SIG-M5 (cell line): ENCODE measurements around the gene SQSTM1.

ENCODE experiments used
- DNase-seq: peaks from one replicate; lab custom pipeline; 2025; lab: John Stamatoyannopoulos, UW

SQSTM1 gene

DNA sequence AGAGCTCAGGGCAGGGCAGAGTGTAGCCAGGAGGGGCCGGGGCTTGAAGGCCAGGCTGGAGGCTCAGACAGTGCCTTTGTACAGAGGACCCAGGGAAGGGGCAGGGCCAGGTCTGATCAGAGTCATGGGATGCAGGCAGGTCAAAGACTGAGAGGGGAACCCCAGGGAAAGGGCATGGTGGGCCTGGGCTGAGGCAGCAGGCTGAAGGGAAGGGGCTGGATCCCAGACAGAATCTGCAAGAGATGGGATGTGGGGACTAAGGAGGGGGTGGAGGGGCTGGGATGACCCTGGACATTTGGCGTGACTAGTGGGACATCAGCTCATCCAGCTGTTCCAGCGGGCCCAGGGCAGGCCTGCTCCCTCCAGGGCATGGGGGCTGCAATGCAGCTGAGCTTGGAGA is 53.4 kb downstream of the SQSTM1 start:
- no peak for DNase-seq

- no peak for DNase-seq
These were observed 54.0 kb downstream of the SQSTM1 start for GRCh38 chr5:179874536-179875292.

DNA sequence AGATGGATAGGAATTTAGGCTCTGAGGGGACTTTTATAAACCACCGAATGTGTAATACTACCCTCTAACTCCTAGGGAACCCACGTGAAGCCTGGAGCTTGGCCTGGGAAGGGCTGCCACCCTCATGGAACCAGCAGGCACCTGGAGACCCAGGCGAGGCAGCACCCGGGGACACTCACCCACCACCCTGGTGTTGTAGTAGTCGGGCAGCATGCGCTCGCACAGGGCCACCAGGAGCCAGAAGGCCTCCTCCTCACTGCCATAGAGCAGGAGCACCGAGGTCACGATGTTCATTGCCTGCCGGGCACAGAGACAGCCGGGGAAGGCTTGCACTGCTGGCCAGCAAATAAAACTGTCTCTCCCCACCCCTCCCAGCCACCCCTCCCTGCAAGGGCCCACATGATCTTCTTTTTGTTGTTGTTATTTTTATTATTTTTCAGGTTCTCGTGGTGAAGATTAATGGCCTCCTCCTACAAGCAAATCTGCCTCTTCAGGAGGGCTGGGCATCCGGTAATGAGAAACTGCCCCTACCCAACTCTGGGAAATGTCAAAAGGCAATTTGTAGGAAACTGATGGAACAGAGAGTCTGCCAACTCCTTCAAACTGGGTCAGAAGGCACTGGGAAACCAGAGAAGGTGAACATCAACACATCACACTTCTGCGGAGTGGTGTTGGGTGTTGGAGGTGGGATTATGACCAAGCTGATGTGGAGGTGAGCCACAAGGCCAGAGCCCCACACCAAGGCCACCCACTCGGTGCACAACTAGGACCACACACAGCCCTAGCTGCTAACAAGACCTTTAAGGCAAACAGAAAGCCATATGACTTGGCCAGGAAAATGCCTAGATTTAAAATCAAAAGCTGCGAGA is 55.3 kb downstream of the SQSTM1 start:
- no peak for DNase-seq

- DNase-seq: no peak
These were observed 55.9 kb downstream of the SQSTM1 start for GRCh38 chr5:179876610-179876952.

GRCh38 chr5:179878222-179879002 is 57.7 kb downstream of the SQSTM1 start:
- DNase-seq: no peak

DNA sequence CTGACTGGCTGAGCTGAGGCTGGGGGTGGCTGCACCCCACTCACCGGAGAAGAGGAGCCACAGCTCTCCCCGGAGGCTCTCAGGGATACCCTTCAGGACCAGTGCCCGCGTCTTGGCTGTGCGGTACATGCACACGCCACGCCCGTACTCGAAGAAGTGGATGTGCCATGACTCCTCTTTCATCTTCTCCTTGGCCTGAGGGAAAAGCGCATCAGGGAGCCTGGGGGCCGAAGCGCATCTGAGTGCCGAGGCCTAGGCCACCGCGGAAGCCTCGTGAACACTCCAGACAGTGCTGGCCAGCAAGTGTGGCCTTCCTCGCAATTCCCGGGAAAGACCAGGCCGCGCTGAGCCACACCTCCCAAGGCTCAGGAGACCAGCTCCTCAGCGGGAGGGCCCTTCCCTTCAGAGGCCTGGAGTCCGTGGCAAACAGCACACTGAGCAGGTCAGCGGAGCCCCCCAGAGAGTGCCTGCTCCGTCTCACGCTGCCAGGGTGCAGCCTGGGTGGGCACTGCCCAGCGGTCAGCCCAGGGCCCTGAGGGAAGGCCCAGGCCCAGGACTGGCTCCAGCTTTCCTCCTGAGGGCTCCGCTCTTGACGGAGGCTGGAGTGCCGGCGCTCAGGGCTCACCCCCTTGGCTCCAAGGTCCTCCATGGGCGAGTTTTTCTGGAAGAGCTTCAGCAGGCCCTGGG is 58.4 kb downstream of the SQSTM1 start:
- no peak for DNase-seq

DNA sequence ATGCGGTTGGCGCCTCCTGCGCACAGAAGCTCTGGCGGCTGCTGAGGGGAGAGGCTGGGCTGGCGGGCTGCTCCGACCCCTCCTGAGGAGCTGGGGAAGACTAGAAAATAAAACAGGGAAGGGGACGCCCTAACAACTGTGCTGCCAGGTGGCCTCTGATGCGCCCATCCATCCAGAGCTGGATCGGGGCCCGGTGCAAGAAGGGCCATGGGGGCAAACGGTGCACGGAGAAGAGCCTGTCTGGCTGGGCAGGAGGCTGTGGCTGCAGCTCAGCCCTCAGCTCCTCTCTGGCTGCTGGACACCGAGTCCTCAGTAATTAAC is 58.9 kb downstream of the SQSTM1 start:
- no peak for DNase-seq

- no peak for DNase-seq
These were observed 59.5 kb downstream of the SQSTM1 start for GRCh38 chr5:179880066-179880650.

GRCh38 chr5:179880848-179881590 is 60.3 kb downstream of the SQSTM1 start:
- no peak for DNase-seq

- no peak for DNase-seq
These were observed 61.6 kb downstream of the SQSTM1 start for GRCh38 chr5:179882338-179882737.

DNA sequence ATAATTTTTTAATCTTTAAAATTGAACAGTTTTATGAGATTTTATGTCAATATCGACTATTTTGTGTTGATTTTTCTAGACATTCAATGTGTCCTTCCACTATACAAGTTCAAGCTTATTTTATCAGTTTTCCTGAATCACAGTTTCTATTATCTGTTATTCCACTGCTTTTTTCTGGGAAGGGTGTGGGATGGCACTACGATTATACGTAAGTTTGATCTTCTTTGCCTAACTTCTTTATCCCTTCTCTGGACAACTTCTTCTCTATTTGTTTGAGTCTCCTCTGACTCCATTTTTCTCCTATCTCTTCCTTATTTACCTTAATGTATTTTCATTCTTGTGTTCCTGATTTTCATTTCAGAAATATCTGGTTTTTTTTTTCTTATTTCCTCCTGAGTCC is 62.5 kb downstream of the SQSTM1 start:
- no peak for DNase-seq

DNA sequence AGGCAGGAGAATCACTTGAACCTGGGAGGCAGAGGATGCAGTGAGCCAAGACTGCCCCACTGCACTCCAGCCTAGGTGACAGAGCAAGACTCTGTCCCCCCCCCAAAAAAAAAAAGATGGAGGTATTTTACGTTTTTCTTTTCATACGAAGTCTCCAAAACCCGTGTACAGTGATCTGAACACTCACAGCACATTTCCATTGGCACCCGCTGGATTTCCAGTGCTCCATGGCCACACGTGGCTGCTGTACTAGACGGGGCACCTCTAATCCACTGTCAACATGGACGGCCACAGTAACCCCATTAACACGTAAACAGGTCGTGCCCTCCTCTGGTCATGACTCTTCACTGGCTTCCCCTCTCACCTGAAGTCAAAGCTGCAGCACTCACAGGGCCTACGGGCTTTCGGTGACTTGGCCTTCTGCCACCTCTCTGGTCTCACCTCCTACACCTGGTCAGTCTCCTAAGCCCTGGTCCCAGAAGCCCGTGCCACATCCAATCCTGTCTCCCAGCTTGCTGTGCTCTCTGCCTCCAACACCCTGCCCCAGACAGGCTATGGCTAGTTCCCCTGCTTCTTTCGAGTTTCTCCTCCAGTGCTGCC is 64.9 kb downstream of the SQSTM1 start:
- no peak for DNase-seq

DNA sequence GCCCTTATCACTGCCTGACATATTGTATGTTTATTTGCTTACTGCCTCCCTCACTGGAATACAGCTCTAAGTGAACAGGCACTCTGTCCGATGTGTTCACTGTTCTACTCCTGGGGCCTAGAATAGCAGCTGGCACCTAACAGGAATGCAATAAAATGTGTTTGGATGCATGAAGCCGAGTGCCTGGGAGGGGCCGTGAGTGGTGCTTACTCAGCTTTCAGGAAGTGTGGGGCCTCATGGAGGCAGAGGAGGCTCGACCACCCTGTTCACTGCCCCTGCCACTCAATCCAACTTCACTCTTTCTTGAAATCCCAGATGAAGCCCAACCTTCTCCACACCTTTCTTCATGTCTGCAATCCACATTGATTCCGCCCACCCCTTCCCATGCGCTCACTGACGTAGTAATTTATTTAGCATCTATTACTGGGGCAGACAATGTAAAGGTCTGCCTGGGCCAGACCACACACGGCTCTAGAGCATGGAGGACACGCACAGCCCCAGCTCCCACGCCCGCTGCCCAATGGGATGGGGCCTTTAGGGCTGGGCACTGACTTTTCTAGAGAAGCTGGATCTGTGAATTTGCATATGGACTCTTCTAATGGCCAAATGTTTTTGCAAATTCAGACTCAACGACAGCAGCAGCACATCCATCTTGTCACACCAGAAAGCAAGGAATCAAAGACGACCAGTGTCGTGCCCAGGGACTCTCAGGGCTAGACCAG is 65.6 kb downstream of the SQSTM1 start:
- DNase-seq: no peak

GRCh38 chr5:179887095-179887494 is 66.4 kb downstream of the SQSTM1 start:
- no peak for DNase-seq
